VCaP (cell line): Measurements from ENCODE around the gene SRBD1.

Source experiments
- H3K27ac ChIP-seq: fragments of 450-650 bp; 2 replicates; pipeline ENCODE4 v1.5.1; 2017
- CTCF ChIP-seq: fragments of 450-650 bp; conservative IDR thresholded peaks from 2 replicates; pipeline ENCODE4 v1.5.1; 2017; ENCODE audit warnings: mild to moderate bottlenecking, moderate library complexity

Gene SRBD1

GRCh38 chr2:45611020-45611859 is at the start of gene SRBD1:
TSS of gene SRBD1 (minus strand) at chr2:45611267. CDS start at chr2:45605441, 5,826 bp downstream.
- H3K27ac ChIP-seq, result peak within 1 kb of the TSS; percentile 90
- TF ChIP-seq CTCF, result no peak

GRCh38 chr2:45654250-45654649 is 43.2 kb upstream of the SRBD1 start:
- H3K27ac ChIP-seq, result peak overlapping the region; percentile 19; the same call in 1 of the 2 replicates
- TF ChIP-seq CTCF, result no peak

- peak overlapping the region; percentile 19; the same call in 1 of the 2 replicates for H3K27ac ChIP-seq
Measured at GRCh38 chr2:45653122-45653913, 42.3 kb upstream of the SRBD1 start.

GRCh38 chr2:45652090-45653031 is 41.3 kb upstream of the SRBD1 start:
- H3K27ac ChIP-seq, result peak overlapping the region; percentile 89
- TF ChIP-seq CTCF, result no peak

More at GRCh38 chr2:45653122-45653913, 42.3 kb upstream of the SRBD1 start:
- no peak for TF ChIP-seq CTCF

GRCh38 chr2:45651415-45652089 is 40.5 kb upstream of the SRBD1 start, which contains the start of gene PRKCE:
TSS of gene PRKCE (plus strand) at chr2:45651675.
- peak within 1 kb of the TSS; percentile 89 for H3K27ac ChIP-seq
- TF ChIP-seq CTCF, result no peak

GRCh38 chr2:45650851-45651414 is 39.9 kb upstream of the SRBD1 start:
- H3K27ac ChIP-seq, result peak overlapping the region; percentile 89

More at GRCh38 chr2:45650851-45651414, 39.9 kb upstream of the SRBD1 start:
- TF ChIP-seq CTCF, result peak; percentile 60
